ENCODE data around the gene PCDH9.

Gene PCDH9

GRCh38 chr13:67192751-67193150 is 37.4 kb downstream of the PCDH9 start:
- no peak for TF ChIP-seq CTCF (IDR thresholded peaks at IDR 0.05; ENCODE audit: borderline replicate concordance, insufficient read depth, low read depth, low read length)
- no peak overlapping the region for H3K4me3 ChIP-seq (ENCODE audit: low read depth, low read length)

- H3K4me3 ChIP-seq (ENCODE audit: low read depth, low read length): no peak overlapping the region
- no peak for TF ChIP-seq CTCF (IDR thresholded peaks at IDR 0.05; ENCODE audit: borderline replicate concordance, insufficient read depth, low read depth, low read length)
Measured at GRCh38 chr13:67186995-67187569, 43.1 kb downstream of the PCDH9 start.

GRCh38 chr13:67184247-67184646 is 45.9 kb downstream of the PCDH9 start:
- TF ChIP-seq CTCF (IDR thresholded peaks at IDR 0.05; ENCODE audit: borderline replicate concordance, insufficient read depth, low read depth, low read length): no peak
- no peak overlapping the region for H3K4me3 ChIP-seq (ENCODE audit: low read depth, low read length)

GRCh38 chr13:67183151-67183550 is 47.0 kb downstream of the PCDH9 start:
- TF ChIP-seq CTCF (IDR thresholded peaks at IDR 0.05; ENCODE audit: borderline replicate concordance, insufficient read depth, low read depth, low read length): no peak
- H3K4me3 ChIP-seq (ENCODE audit: low read depth, low read length): no peak overlapping the region

- TF ChIP-seq CTCF (IDR thresholded peaks at IDR 0.05; ENCODE audit: borderline replicate concordance, insufficient read depth, low read depth, low read length): no peak
- no peak overlapping the region for H3K4me3 ChIP-seq (ENCODE audit: low read depth, low read length)
Measured at GRCh38 chr13:67175836-67176459, 54.2 kb downstream of the PCDH9 start.

- no peak overlapping the region for H3K4me3 ChIP-seq (ENCODE audit: low read depth, low read length)
- TF ChIP-seq CTCF (IDR thresholded peaks at IDR 0.05; ENCODE audit: borderline replicate concordance, insufficient read depth, low read depth, low read length): no peak
Measured at GRCh38 chr13:67168384-67168783, 61.8 kb downstream of the PCDH9 start.

- TF ChIP-seq CTCF (IDR thresholded peaks at IDR 0.05; ENCODE audit: borderline replicate concordance, insufficient read depth, low read depth, low read length): no peak
Measured at GRCh38 chr13:67167420-67167819, 62.7 kb downstream of the PCDH9 start.

More at GRCh38 chr13:67167420-67167819, 62.7 kb downstream of the PCDH9 start:
- no peak overlapping the region for H3K4me3 ChIP-seq (ENCODE audit: low read depth, low read length)
